Smooth muscle cell (in vitro differentiated cells): ENCODE data around the gene TOX3. TPM values are rescaled to one million over a fixed set of nuclear protein-coding genes. Genes with fewer than 3 reads are reported as not detected.

Source experiments
- DNase-seq: peaks from one replicate; lab custom pipeline; 2025; ENCODE audit not compliant: unreplicated experiment; lab: John Stamatoyannopoulos, UW
- H2AFZ ChIP-seq: fragments of 200-600 bp; sonication (generic); 2 replicates; pipeline ENCODE4 v1.6.0; 2016; ENCODE audit warnings: antibody characterized with exemption, low read depth, mild to moderate bottlenecking
- H3F3A ChIP-seq: fragments of 200-600 bp; sonication (generic); 2 replicates; pipeline ENCODE4 v1.6.0; 2017; ENCODE audit warnings: antibody characterized with exemption, low read depth
- H3K27ac ChIP-seq: fragments of 200-600 bp; sonication (generic); 2 replicates; pipeline ENCODE4 v1.5.1; 2016; ENCODE audit warnings: low read depth, mild to moderate bottlenecking
- H3K27me3 ChIP-seq: fragments of 200-600 bp; sonication (generic); 2 replicates; pipeline ENCODE4 v1.6.1; 2016; ENCODE audit warnings: low read depth, mild to moderate bottlenecking
- H3K36me3 ChIP-seq: fragments of 200-600 bp; sonication (generic); 2 replicates; pipeline ENCODE4 v1.5.1; 2016; ENCODE audit warnings: low read depth
- H3K4me1 ChIP-seq: fragments of 200-600 bp; sonication (generic); 2 replicates; pipeline ENCODE4 v1.5.1; 2016; ENCODE audit warnings: low read depth
- H3K4me2 ChIP-seq: fragments of 200-600 bp; sonication (generic); 2 replicates; pipeline ENCODE4 v1.6.0; 2016; ENCODE audit warnings: mild to moderate bottlenecking
- H3K4me3 ChIP-seq: fragments of 200-600 bp; sonication (generic); 2 replicates; pipeline ENCODE4 v1.5.1; 2016; ENCODE audit warnings: mild to moderate bottlenecking
- H3K79me2 ChIP-seq: fragments of 200-600 bp; sonication (generic); 2 replicates; pipeline ENCODE4 v1.6.0; 2016; ENCODE audit warnings: low read depth, mild to moderate bottlenecking
- H3K9ac ChIP-seq: fragments of 200-600 bp; sonication (generic); 2 replicates; pipeline ENCODE4 v1.6.0; 2016; ENCODE audit warnings: low read depth
- H3K9me3 ChIP-seq: fragments of 200-600 bp; sonication (generic); replicated peaks from 2 replicates; pipeline ENCODE4 v1.5.1; 2016; ENCODE audit warnings: low read depth
- H4K20me1 ChIP-seq: fragments of 200-600 bp; sonication (generic); 2 replicates; pipeline ENCODE4 v1.6.0; 2016; ENCODE audit warnings: low read depth
- CTCF ChIP-seq: fragments of 200-600 bp; sonication (generic); IDR thresholded peaks from 2 replicates; pipeline ENCODE4 v1.5.1; 2017; ENCODE audit warnings: borderline replicate concordance, mild to moderate bottlenecking, antibody characterized with exemption; ENCODE audit not compliant: insufficient read depth, poor library complexity, severe bottlenecking
- WGBS: methylation state at CpG from one replicate; pipeline ENCODE4 v1.1.7; 2016; ENCODE audit warnings: low lambda C conversion rate; 5-methylcytosine and 5-hydroxymethylcytosine counted together
- polyA plus RNA-seq: library from polyadenylated mRNA; unstranded; fragments of >200 nt; fragmentation: Nextera tagmentation; extraction: Ambion mirVana; gene quantifications from 2 replicates; pipeline ENCODE4 v1.2.1, GENCODE V29; 2016
- total RNA-seq: library from RNA; depleted of rRNA; stranded (reverse); fragments of >200 nt; gene quantifications from 2 replicates; pipeline ENCODE4 v1.2.3, GENCODE V29; 2014

TOX3 gene
- total and polyA plus RNA-seq, 2 experiments from 2014 or later, result 0.18 to 0.49 TPM

GRCh38 chr16:52544703-52545102 is 2.2 kb downstream of the TOX3 start:
- Histone ChIP-seq H3K9ac (no peak overlapping the region), H3K9me3 (no peaks in the 10 kb centered on the region), H3K27me3 (peaks cover 73% of the 10 kb centered on the region), H3K36me3 (no peaks in the 10 kb centered on the region), H3K4me2 (no peak overlapping the region), H3F3A (no peaks in the 10 kb centered on the region), H2AFZ (no peak overlapping the region), H3K4me1 (peaks cover 25% of the 10 kb centered on the region), H3K4me3 (peak overlapping the region; percentile 56), H4K20me1 (no peaks in the 10 kb centered on the region), H3K27ac (no peak overlapping the region), H3K79me2 (no peaks in the 10 kb centered on the region)
- no peak for TF ChIP-seq CTCF
- WGBS, result 36% methylated on average over 2 of the region's 2 CpGs
- no peak for DNase-seq

- no peak for DNase-seq
- Histone ChIP-seq H3K27ac (no peak overlapping the region), H4K20me1 (no peaks in the 10 kb centered on the region), H3K9ac (no peak overlapping the region), H3K27me3 (peaks cover 62% of the 10 kb centered on the region), H3K9me3 (no peaks in the 10 kb centered on the region), H3K36me3 (no peaks in the 10 kb centered on the region), H3K4me3 (peak overlapping the region; percentile 56), H3K79me2 (no peaks in the 10 kb centered on the region), H2AFZ (no peak overlapping the region), H3K4me2 (no peak overlapping the region), H3K4me1 (peaks cover 23% of the 10 kb centered on the region), H3F3A (no peaks in the 10 kb centered on the region)
- TF ChIP-seq CTCF, result no peak
- WGBS, result 83% methylated on average over 4 of the region's 4 CpGs
These were observed 3.3 kb downstream of the TOX3 start for GRCh38 chr16:52543654-52544053.

GRCh38 chr16:52540910-52541309 is 6.0 kb downstream of the TOX3 start:
- DNase-seq, result no peak
- Histone ChIP-seq H3K4me3 (no peak overlapping the region), H3K79me2 (no peaks in the 10 kb centered on the region), H3K9me3 (no peaks in the 10 kb centered on the region), H3F3A (no peaks in the 10 kb centered on the region), H3K4me2 (no peak overlapping the region), H3K27me3 (peaks cover 42% of the 10 kb centered on the region), H3K27ac (no peak overlapping the region), H3K4me1 (peaks cover 20% of the 10 kb centered on the region), H2AFZ (no peak overlapping the region), H3K9ac (no peak overlapping the region), H4K20me1 (no peaks in the 10 kb centered on the region), H3K36me3 (no peaks in the 10 kb centered on the region)
- WGBS, result 91% methylated on average over 2 of the region's 2 CpGs
- TF ChIP-seq CTCF, result no peak

GRCh38 chr16:52539191-52539590 is 7.8 kb downstream of the TOX3 start:
- peaks cover 25% of the 10 kb centered on the region for H3K27me3 ChIP-seq
- H3F3A ChIP-seq, result no peaks in the 10 kb centered on the region
- DNase-seq, result no peak
- no peaks in the 10 kb centered on the region for H3K36me3 ChIP-seq
- H3K4me1 ChIP-seq, result peaks cover 20% of the 10 kb centered on the region
- H3K4me3 ChIP-seq, result no peak overlapping the region
- H3K9ac ChIP-seq, result no peak overlapping the region
- H3K79me2 ChIP-seq, result no peaks in the 10 kb centered on the region
- no peak overlapping the region for H3K27ac ChIP-seq
- no peak overlapping the region for H3K4me2 ChIP-seq
- H4K20me1 ChIP-seq, result no peaks in the 10 kb centered on the region
- no peak for TF ChIP-seq CTCF
- no peak overlapping the region for H2AFZ ChIP-seq
- no peaks in the 10 kb centered on the region for H3K9me3 ChIP-seq
